Measurements from ENCODE around the gene BICD2. TPM values are rescaled to one million over a fixed set of nuclear protein-coding genes. Genes with fewer than 3 reads are reported as not detected.

Gene BICD2
- total RNA-seq, 1 donor from 2014 or later = 44.0 TPM

- H3K36me3 ChIP-seq (ENCODE audit: control insufficient read depth, insufficient read depth, low read length) = no peaks in the 10 kb centered on the region
- no peak for DNase-seq (ENCODE audit: low read depth)
- H3K27me3 ChIP-seq (ENCODE audit: control insufficient read depth, insufficient read depth, low read length) = no peaks in the 10 kb centered on the region
- TF ChIP-seq CTCF (IDR thresholded peaks at IDR 0.05; ENCODE audit: insufficient read depth, low read length, poor library complexity, severe bottlenecking) = no peak
- H3K4me3 ChIP-seq (ENCODE audit: low read depth, low read length) = no peak overlapping the region
Measured at GRCh38 chr9:92746567-92747458, 17.8 kb downstream of the BICD2 start.

- Histone ChIP-seq H3K4me3 (ENCODE audit: low read depth, low read length) (no peak overlapping the region), H3K27me3 (ENCODE audit: control insufficient read depth, insufficient read depth, low read length) (no peaks in the 10 kb centered on the region), H3K36me3 (ENCODE audit: control insufficient read depth, insufficient read depth, low read length) (no peaks in the 10 kb centered on the region)
- DNase-seq (ENCODE audit: low read depth) = no peak
- TF ChIP-seq CTCF (IDR thresholded peaks at IDR 0.05; ENCODE audit: insufficient read depth, low read length, poor library complexity, severe bottlenecking) = no peak
Measured at GRCh38 chr9:92745881-92746280, 18.8 kb downstream of the BICD2 start.

- no peak overlapping the region for H3K4me3 ChIP-seq (ENCODE audit: low read depth, low read length)
- H3K27me3 ChIP-seq (ENCODE audit: control insufficient read depth, insufficient read depth, low read length) = no peaks in the 10 kb centered on the region
- DNase-seq (ENCODE audit: low read depth) = no peak
- H3K36me3 ChIP-seq (ENCODE audit: control insufficient read depth, insufficient read depth, low read length) = no peaks in the 10 kb centered on the region
- TF ChIP-seq CTCF (IDR thresholded peaks at IDR 0.05; ENCODE audit: insufficient read depth, low read length, poor library complexity, severe bottlenecking) = no peak
Measured at GRCh38 chr9:92745331-92745730, 19.3 kb downstream of the BICD2 start.

- Histone ChIP-seq H3K36me3 (ENCODE audit: control insufficient read depth, insufficient read depth, low read length) (no peaks in the 10 kb centered on the region), H3K27me3 (ENCODE audit: control insufficient read depth, insufficient read depth, low read length) (no peaks in the 10 kb centered on the region), H3K4me3 (ENCODE audit: low read depth, low read length) (no peak overlapping the region)
- no peak for DNase-seq (ENCODE audit: low read depth)
- TF ChIP-seq CTCF (IDR thresholded peaks at IDR 0.05; ENCODE audit: insufficient read depth, low read length, poor library complexity, severe bottlenecking) = no peak
Measured at GRCh38 chr9:92740969-92741368, 23.7 kb downstream of the BICD2 start.

GRCh38 chr9:92740446-92740961 lies 24.1 kb downstream of the BICD2 start:
- Histone ChIP-seq H3K36me3 (ENCODE audit: control insufficient read depth, insufficient read depth, low read length) (no peaks in the 10 kb centered on the region), H3K27me3 (ENCODE audit: control insufficient read depth, insufficient read depth, low read length) (no peaks in the 10 kb centered on the region), H3K4me3 (ENCODE audit: low read depth, low read length) (no peak overlapping the region)
- no peak for TF ChIP-seq CTCF (IDR thresholded peaks at IDR 0.05; ENCODE audit: insufficient read depth, low read length, poor library complexity, severe bottlenecking)
- DNase-seq (ENCODE audit: low read depth) = no peak
